Osteocyte (in vitro differentiated cells): ENCODE results near the gene STX3. TPM values are rescaled to one million over a fixed set of nuclear protein-coding genes. Genes with fewer than 3 reads are reported as not detected.

ENCODE experiments used
- DNase-seq: peaks from one replicate; pipeline ENCODE4 v3.0.0; 2021; ENCODE audit warnings: mixed read lengths; ENCODE audit not compliant: unreplicated experiment; ENCODE audit errors: extremely low spot score
- H3K27ac Mint-ChIP-seq: one replicate; pipeline ENCODE4 v1.8.0; 2021; ENCODE audit warnings: mild to moderate bottlenecking, mixed read lengths; ENCODE audit not compliant: unreplicated experiment
- H3K27me3 Mint-ChIP-seq: one replicate; pipeline ENCODE4 v1.8.0; 2021; ENCODE audit warnings: mixed read lengths; ENCODE audit not compliant: unreplicated experiment
- H3K36me3 Mint-ChIP-seq: one replicate; pipeline ENCODE4 v1.8.0; 2021; ENCODE audit warnings: mixed read lengths; ENCODE audit not compliant: unreplicated experiment
- H3K4me1 Mint-ChIP-seq: one replicate; pipeline ENCODE4 v1.8.0; 2021; ENCODE audit warnings: mixed read lengths; ENCODE audit not compliant: unreplicated experiment
- H3K4me3 Mint-ChIP-seq: one replicate; pipeline ENCODE4 v1.8.0; 2021; ENCODE audit warnings: mild to moderate bottlenecking, moderate library complexity, mixed read lengths; ENCODE audit not compliant: unreplicated experiment
- H3K9me3 Mint-ChIP-seq: one replicate; pipeline ENCODE4 v1.8.0; 2021; ENCODE audit warnings: mixed read lengths; ENCODE audit not compliant: unreplicated experiment
- total RNA-seq: library from RNA; stranded (reverse); gene quantifications from 2 replicates; pipeline ENCODE4 v1.2.1, GENCODE V29; 2021
- TF ChIP-seq, protein P1 (sequence below): fragments of 200-600 bp; sonication (generic); IDR thresholded peaks from 2 replicates; pipeline ENCODE4 v1.5.0; 2021; ENCODE audit warnings: antibody characterized with exemption, mild to moderate bottlenecking, moderate library complexity

The STX3 gene
- total RNA-seq, 1 donor from 2014 or later: 17.8 TPM

DNA sequence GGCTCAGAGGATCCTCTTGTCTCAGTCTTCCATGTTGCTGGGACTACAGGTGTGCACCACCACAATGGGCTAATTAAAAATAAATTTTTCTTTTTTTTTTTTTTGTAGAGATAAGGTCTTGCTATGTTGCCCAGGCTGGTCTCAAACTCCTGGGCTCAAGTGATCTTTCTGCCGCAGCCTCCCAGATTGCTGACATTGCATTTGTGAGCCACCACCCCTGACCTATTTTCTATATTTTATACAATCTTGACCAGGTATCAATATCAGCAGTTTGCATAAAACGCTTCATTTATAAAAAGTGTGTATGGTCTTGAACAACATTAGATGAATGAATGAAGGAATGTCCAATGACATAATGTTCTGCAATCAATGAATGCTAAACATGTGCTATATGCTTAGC is 9.1 kb upstream of the STX3 start:
- H3K4me1 Mint-ChIP-seq: no peaks in the 10 kb centered on the region
- no peaks in the 10 kb centered on the region for H3K9me3 Mint-ChIP-seq
- no peak overlapping the region for H3K27ac Mint-ChIP-seq
- TF ChIP-seq, protein P1, sequence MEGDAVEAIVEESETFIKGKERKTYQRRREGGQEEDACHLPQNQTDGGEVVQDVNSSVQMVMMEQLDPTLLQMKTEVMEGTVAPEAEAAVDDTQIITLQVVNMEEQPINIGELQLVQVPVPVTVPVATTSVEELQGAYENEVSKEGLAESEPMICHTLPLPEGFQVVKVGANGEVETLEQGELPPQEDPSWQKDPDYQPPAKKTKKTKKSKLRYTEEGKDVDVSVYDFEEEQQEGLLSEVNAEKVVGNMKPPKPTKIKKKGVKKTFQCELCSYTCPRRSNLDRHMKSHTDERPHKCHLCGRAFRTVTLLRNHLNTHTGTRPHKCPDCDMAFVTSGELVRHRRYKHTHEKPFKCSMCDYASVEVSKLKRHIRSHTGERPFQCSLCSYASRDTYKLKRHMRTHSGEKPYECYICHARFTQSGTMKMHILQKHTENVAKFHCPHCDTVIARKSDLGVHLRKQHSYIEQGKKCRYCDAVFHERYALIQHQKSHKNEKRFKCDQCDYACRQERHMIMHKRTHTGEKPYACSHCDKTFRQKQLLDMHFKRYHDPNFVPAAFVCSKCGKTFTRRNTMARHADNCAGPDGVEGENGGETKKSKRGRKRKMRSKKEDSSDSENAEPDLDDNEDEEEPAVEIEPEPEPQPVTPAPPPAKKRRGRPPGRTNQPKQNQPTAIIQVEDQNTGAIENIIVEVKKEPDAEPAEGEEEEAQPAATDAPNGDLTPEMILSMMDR: no peak
- DNase-seq: no peak
- H3K36me3 Mint-ChIP-seq: no peaks in the 10 kb centered on the region
- H3K27me3 Mint-ChIP-seq: peaks cover 22% of the 10 kb centered on the region
- no peak overlapping the region for H3K4me3 Mint-ChIP-seq

DNA sequence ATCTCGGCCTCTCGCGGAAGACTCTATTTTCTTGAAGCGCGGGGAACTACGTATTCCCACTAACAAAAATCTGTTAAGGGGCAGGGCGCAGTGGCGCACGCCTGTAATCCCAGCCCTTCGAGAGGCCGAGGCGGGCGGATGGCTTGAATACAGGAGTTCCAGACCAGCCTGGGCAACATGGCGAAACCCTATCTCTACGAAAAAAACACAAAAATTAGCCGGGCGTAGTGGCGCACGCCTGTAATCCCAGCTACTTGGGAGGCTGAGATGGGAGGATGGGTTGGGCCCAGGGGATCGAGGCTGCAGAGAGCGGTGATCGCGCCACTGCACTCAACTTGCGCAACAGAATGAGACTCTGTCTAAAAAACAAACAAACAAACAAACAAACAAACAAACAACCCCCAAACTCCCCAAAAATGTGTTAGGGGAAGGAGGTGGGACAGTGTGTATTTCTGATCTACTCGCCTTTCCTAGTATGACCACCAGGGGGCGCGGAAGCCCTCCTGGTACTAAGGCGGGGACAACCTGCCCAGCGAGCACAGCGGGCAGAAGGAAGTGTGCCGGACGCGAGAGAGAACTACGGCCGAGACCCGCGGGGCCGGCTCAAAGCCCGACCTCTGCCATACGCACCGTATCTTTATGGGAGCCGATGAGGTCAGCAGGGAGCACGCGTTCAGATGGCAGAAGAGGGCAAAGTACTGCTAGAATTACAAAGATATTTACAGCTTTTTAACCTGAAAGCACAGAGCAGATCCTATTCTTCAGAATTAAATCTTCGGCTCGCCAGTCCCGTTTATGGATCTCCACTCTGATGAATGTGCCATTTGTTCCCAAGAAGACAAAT is 1.3 kb upstream of the STX3 start:
- H3K27me3 Mint-ChIP-seq: peaks cover 2% of the 10 kb centered on the region
- H3K27ac Mint-ChIP-seq: peak overlapping the region; percentile 43
- TF ChIP-seq, protein P1: peak; percentile 94
- peaks cover 21% of the 10 kb centered on the region for H3K4me1 Mint-ChIP-seq
- H3K36me3 Mint-ChIP-seq: peaks cover 3% of the 10 kb centered on the region
- H3K9me3 Mint-ChIP-seq: no peaks in the 10 kb centered on the region
- peak; percentile 93 for DNase-seq
- peak overlapping the region; percentile 95 for H3K4me3 Mint-ChIP-seq

DNA sequence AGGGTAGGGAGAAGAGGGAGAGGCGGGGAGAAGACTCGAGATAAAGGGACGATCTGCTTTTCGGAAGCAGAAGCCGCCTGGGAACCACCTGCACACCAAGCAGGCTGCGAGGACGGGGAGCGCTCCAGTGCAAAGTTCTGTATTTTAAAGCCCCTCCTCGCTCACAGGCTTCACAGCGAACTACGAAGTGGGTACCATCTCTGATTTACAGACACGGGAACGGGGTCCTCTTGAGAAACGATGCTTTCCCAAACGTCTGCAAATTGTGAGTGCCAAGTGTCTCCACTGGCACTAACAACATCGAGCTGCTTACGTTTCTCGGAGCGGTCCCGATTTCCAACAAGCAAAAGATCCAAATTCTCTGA is 700 bp upstream of the STX3 start:
- H3K4me1 Mint-ChIP-seq: peaks cover 21% of the 10 kb centered on the region
- peaks cover 3% of the 10 kb centered on the region for H3K36me3 Mint-ChIP-seq
- peak overlapping the region; percentile 95 for H3K4me3 Mint-ChIP-seq
- H3K27me3 Mint-ChIP-seq: peaks cover 2% of the 10 kb centered on the region
- H3K9me3 Mint-ChIP-seq: no peaks in the 10 kb centered on the region
- TF ChIP-seq, protein P1: no peak
- DNase-seq: no peak
- peak overlapping the region; percentile 79 for H3K27ac Mint-ChIP-seq

DNA sequence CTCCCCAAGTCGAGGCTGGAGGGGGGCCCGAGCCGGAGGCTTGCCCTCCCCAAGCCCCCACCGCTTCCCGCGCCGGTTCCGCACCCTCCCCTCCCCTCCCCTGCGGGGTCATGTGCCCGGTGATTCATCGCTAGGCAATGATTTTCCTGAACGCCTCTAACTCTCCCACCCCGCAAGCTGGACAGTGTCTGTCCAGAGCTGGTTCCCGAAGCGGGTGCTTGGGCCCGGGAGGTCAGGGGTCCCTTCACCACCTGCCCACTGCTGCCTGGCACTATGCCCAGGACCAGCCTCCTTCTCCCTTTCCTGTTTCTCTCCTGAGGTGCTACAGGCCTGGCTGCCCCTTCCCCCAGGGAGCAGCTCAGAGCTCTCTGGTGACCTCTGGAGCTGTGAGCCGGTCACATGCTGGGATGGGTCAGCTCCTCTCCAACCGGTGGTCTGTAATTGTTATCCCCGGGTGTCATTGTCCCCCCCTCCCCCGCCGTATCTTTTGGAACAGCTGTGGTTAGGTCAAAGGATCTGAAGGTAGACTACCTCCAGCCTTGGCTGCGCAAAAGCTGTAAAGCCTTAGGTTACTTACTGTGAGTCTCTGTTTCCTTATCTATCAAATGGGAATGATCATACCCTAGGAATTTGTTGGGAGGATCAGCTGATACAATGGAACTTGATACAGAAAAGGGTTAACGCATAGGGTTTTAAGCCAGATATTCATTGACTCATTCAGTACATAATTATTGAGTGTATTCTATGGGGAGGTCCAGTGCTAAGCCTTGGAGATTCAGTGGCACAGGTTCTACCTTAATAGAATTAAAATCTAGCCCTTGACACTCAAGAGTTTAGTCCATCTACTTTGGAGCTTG is 753 bp downstream of the STX3 start:
- TF ChIP-seq, protein P1: no peak
- DNase-seq: peak; percentile 88
- peaks cover 21% of the 10 kb centered on the region for H3K4me1 Mint-ChIP-seq
- no peaks in the 10 kb centered on the region for H3K27me3 Mint-ChIP-seq
- peak overlapping the region; percentile 79 for H3K27ac Mint-ChIP-seq
- peaks cover 3% of the 10 kb centered on the region for H3K36me3 Mint-ChIP-seq
- no peaks in the 10 kb centered on the region for H3K9me3 Mint-ChIP-seq
- H3K4me3 Mint-ChIP-seq: peak overlapping the region; percentile 78

DNA sequence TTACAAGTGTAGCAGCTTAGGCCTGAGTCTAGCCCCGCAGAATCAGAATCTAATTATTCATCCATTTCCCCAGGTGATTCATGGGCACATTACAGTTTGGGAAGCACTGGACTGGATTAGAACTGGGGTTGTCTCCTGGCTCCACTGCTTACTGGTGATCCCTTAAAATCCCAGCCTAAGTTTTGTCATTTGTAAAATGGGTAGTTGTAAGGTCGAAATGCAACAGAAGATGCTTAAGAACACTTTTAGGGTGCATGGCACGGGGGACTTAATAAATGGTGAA is 1.3 kb downstream of the STX3 start:
- no peaks in the 10 kb centered on the region for H3K9me3 Mint-ChIP-seq
- no peaks in the 10 kb centered on the region for H3K27me3 Mint-ChIP-seq
- H3K36me3 Mint-ChIP-seq: peaks cover 3% of the 10 kb centered on the region
- peak overlapping the region; percentile 79 for H3K27ac Mint-ChIP-seq
- TF ChIP-seq, protein P1: no peak
- peak overlapping the region; percentile 78 for H3K4me3 Mint-ChIP-seq
- H3K4me1 Mint-ChIP-seq: peaks cover 21% of the 10 kb centered on the region
- no peak for DNase-seq
